NCI-H2196 treated with DMSO at 0.1 percent for 48 hours (cell line): Measurements from ENCODE around the gene WWTR1.

Source experiments
- DNase-seq: peaks from one replicate; lab custom pipeline; 2025; ENCODE audit not compliant: unreplicated experiment; lab: John Stamatoyannopoulos, UW

The WWTR1 gene

GRCh38 chr3:149655826-149656574, 1.8 kb downstream of the WWTR1 start:
- no peak for DNase-seq

- no peak for DNase-seq
Observed at GRCh38 chr3:149654188-149654601, 3.6 kb downstream of the WWTR1 start.

- DNase-seq, result no peak
Observed at GRCh38 chr3:149653564-149653963, 4.3 kb downstream of the WWTR1 start.

GRCh38 chr3:149653136-149653535, 4.7 kb downstream of the WWTR1 start:
- no peak for DNase-seq

GRCh38 chr3:149650828-149651227, 7.0 kb downstream of the WWTR1 start:
- no peak for DNase-seq

GRCh38 chr3:149648525-149648924, 9.3 kb downstream of the WWTR1 start:
- no peak for DNase-seq

- DNase-seq, result no peak
Observed at GRCh38 chr3:149647812-149648211, 10.0 kb downstream of the WWTR1 start.

- DNase-seq, result no peak
Observed at GRCh38 chr3:149647285-149647684, 10.5 kb downstream of the WWTR1 start.

- DNase-seq, result no peak
Observed at GRCh38 chr3:149646181-149646766, 11.6 kb downstream of the WWTR1 start.

GRCh38 chr3:149643963-149644362, 13.9 kb downstream of the WWTR1 start:
- DNase-seq, result no peak

GRCh38 chr3:149643482-149643798, 14.4 kb downstream of the WWTR1 start:
- DNase-seq, result no peak

GRCh38 chr3:149640976-149641728, 16.7 kb downstream of the WWTR1 start:
- DNase-seq, result no peak

- no peak for DNase-seq
Observed at GRCh38 chr3:149639093-149639486, 18.7 kb downstream of the WWTR1 start.

- no peak for DNase-seq
Observed at GRCh38 chr3:149638228-149639092, 19.4 kb downstream of the WWTR1 start.

GRCh38 chr3:149635396-149635795, 22.4 kb downstream of the WWTR1 start:
- no peak for DNase-seq

GRCh38 chr3:149634573-149634972, 23.3 kb downstream of the WWTR1 start:
- no peak for DNase-seq

- DNase-seq, result no peak
Observed at GRCh38 chr3:149634072-149634471, 23.8 kb downstream of the WWTR1 start.

GRCh38 chr3:149632225-149632624, 25.6 kb downstream of the WWTR1 start:
- no peak for DNase-seq

GRCh38 chr3:149630806-149631205, 27.0 kb downstream of the WWTR1 start:
- no peak for DNase-seq

- no peak for DNase-seq
Observed at GRCh38 chr3:149628957-149629670, 28.7 kb downstream of the WWTR1 start.

- DNase-seq, result no peak
Observed at GRCh38 chr3:149626671-149627070, 31.2 kb downstream of the WWTR1 start.
